ENCODE data around the gene HS3ST5. TPM values are rescaled to one million over a fixed set of nuclear protein-coding genes. Genes with fewer than 3 reads are reported as not detected.

HS3ST5 gene
- total RNA-seq, 1 experiment from 2014 or later = 8.7 TPM

DNA sequence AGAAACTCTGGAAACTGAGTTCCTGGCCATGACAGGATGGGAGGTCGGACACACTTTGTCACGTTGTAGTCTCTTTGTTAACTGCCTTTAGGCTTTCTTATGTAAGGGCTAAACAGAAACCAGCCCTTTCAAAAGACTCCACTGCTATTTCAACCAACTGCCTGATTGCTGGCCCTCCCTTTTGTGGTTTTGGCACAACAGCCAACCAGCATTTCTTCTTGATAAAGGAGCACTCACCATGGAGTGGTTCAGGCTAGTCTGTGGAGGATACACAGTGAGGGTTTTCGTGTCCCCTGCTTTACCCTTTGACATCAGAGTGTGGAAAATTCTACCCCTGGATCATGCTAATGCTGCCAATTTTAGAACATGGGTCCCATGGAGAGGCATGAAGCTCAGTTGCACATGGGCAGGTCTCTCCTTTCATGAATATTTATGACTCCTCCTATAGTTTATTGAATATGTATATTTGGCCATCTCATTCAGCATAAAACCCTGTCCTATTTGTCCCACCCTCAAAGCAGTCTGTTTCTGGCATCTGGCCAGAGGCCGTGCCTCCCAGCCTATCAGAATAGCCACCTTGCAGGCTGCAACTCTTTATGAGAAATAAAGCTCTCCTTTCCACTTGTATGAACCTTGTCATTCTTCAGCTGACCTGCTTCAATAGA, 148.3 kb downstream of the HS3ST5 start:
- H3K9me3 Mint-ChIP-seq = no peaks in the 10 kb centered on the region
- no peaks in the 10 kb centered on the region for H3K27me3 Mint-ChIP-seq (ENCODE audit: low read depth)
- ChIA-PET CTCF (no interaction called here), POLR2A (interaction anchor here (0.7 kb wide), 1 partner anchor 12 kb away, joined by 3 read pairs; no protein-coding TSS in a partner anchor)
- peaks cover 4% of the 10 kb centered on the region; the same call in 1 of the 2 replicates for H3K36me3 Mint-ChIP-seq
- H3K27ac Mint-ChIP-seq = peak overlapping the region; percentile 61
- no peak for DNase-seq (ENCODE audit: low spot score)
- no peak overlapping the region for H3K4me3 Mint-ChIP-seq
- TF ChIP-seq CREM (CRISPR knock-in tag; IDR thresholded peaks at IDR 0.05) = no peak
- no peak for TF ChIP-seq PRRX2 (CRISPR knock-in tag; IDR thresholded peaks at IDR 0.05)
- TF ChIP-seq, protein P1, sequence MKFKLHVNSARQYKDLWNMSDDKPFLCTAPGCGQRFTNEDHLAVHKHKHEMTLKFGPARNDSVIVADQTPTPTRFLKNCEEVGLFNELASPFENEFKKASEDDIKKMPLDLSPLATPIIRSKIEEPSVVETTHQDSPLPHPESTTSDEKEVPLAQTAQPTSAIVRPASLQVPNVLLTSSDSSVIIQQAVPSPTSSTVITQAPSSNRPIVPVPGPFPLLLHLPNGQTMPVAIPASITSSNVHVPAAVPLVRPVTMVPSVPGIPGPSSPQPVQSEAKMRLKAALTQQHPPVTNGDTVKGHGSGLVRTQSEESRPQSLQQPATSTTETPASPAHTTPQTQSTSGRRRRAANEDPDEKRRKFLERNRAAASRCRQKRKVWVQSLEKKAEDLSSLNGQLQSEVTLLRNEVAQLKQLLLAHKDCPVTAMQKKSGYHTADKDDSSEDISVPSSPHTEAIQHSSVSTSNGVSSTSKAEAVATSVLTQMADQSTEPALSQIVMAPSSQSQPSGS (CRISPR knock-in tag; IDR thresholded peaks at IDR 0.05; ENCODE audit: borderline replicate concordance, low read depth) = no peak
- TF ChIP-seq GRHL2 (CRISPR knock-in tag; IDR thresholded peaks at IDR 0.05; ENCODE audit: insufficient replicate concordance, severe bottlenecking) = no peak
- TF ChIP-seq, protein P2, sequence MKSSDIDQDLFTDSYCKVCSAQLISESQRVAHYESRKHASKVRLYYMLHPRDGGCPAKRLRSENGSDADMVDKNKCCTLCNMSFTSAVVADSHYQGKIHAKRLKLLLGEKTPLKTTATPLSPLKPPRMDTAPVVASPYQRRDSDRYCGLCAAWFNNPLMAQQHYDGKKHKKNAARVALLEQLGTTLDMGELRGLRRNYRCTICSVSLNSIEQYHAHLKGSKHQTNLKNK (CRISPR knock-in tag; IDR thresholded peaks at IDR 0.05) = no peak
- TF ChIP-seq ZNF671 (CRISPR knock-in tag; IDR thresholded peaks at IDR 0.05) = no peak
- no peak for TF ChIP-seq EMX1 (CRISPR knock-in tag; IDR thresholded peaks at IDR 0.05)
- TF ChIP-seq NFATC4 (CRISPR knock-in tag; IDR thresholded peaks at IDR 0.05) = no peak
- TF ChIP-seq, protein P3, sequence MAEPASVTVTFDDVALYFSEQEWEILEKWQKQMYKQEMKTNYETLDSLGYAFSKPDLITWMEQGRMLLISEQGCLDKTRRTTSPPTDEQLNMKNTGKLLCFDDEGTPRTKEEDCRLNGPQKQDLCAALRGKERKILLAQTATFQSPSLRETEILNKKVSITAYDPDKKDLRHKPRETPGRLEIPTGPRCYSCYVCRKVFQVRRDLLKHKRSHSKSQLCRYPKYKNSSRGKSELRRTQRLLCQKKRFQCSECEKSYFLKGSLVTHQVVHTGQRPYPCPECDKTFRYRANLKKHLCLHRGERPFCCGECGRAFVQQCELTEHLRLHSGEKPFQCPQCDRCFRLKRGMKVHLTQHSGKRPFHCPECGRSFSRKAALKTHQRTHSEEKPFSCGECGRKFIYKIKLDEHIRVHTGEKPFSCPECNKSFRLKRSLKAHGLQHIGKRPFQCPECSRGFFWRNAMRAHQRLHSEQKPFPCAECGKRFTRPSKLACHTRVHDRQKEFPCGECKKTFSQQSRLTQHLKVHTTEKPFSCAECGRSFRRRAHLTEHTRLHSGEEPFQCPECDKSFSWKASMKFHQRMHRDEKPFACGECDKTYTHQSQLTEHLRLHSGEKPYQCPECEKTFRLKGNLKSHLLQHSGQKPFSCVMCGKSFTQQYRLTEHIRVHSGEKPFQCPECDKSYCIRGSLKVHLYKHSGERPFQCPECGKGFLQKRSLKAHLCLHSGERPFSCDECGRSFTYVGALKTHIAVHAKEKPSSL (CRISPR knock-in tag; conservative IDR thresholded peaks at IDR 0.05) = no peak
- TF ChIP-seq, protein P4, sequence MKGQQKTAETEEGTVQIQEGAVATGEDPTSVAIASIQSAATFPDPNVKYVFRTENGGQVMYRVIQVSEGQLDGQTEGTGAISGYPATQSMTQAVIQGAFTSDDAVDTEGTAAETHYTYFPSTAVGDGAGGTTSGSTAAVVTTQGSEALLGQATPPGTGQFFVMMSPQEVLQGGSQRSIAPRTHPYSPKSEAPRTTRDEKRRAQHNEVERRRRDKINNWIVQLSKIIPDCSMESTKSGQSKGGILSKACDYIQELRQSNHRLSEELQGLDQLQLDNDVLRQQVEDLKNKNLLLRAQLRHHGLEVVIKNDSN (CRISPR knock-in tag; IDR thresholded peaks at IDR 0.05) = no peak
- TF ChIP-seq OVOL2 (CRISPR knock-in tag; IDR thresholded peaks at IDR 0.05; ENCODE audit: borderline replicate concordance) = no peak
- peaks cover 56% of the 10 kb centered on the region for H3K4me1 Mint-ChIP-seq
- ATAC-seq = no peak

DNA sequence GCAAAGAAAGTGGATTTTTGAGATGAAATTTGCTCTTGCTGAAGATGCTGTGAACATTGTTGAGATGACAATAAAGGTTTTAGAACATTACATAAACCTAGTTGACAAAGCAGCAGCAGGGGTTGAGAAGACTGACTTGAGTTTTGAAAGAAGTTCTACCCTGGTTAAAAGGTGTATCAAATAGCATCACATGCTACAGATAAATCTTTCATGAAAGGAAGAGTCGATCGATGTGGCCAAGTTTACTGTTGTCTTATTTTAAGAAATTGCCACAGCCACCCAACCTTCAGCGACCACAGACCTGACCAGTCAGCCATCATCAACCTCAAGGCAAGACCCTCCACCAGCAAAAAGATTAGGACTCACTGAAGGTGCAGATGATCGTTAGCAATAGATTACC, 155.3 kb downstream of the HS3ST5 start:
- CTCF ChIA-PET = no interaction called here
- TF ChIP-seq FOXJ3 (CRISPR knock-in tag; IDR thresholded peaks at IDR 0.05; ENCODE audit: borderline replicate concordance) = no peak
- TF ChIP-seq, protein P5, sequence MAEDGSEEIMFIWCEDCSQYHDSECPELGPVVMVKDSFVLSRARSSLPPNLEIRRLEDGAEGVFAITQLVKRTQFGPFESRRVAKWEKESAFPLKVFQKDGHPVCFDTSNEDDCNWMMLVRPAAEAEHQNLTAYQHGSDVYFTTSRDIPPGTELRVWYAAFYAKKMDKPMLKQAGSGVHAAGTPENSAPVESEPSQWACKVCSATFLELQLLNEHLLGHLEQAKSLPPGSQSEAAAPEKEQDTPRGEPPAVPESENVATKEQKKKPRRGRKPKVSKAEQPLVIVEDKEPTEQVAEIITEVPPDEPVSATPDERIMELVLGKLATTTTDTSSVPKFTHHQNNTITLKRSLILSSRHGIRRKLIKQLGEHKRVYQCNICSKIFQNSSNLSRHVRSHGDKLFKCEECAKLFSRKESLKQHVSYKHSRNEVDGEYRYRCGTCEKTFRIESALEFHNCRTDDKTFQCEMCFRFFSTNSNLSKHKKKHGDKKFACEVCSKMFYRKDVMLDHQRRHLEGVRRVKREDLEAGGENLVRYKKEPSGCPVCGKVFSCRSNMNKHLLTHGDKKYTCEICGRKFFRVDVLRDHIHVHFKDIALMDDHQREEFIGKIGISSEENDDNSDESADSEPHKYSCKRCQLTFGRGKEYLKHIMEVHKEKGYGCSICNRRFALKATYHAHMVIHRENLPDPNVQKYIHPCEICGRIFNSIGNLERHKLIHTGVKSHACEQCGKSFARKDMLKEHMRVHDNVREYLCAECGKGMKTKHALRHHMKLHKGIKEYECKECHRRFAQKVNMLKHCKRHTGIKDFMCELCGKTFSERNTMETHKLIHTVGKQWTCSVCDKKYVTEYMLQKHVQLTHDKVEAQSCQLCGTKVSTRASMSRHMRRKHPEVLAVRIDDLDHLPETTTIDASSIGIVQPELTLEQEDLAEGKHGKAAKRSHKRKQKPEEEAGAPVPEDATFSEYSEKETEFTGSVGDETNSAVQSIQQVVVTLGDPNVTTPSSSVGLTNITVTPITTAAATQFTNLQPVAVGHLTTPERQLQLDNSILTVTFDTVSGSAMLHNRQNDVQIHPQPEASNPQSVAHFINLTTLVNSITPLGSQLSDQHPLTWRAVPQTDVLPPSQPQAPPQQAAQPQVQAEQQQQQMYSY (CRISPR knock-in tag; IDR thresholded peaks at IDR 0.05) = no peak
- TF ChIP-seq NFE2L1 (CRISPR knock-in tag; IDR thresholded peaks at IDR 0.05) = no peak
- TF ChIP-seq ZNF121 (CRISPR knock-in tag; IDR thresholded peaks at IDR 0.05) = no peak
- no peak for TF ChIP-seq CREB1 (CRISPR knock-in tag; IDR thresholded peaks at IDR 0.05)
- no peak for TF ChIP-seq JUN (CRISPR knock-in tag; IDR thresholded peaks at IDR 0.05)
- TF ChIP-seq, protein P6, sequence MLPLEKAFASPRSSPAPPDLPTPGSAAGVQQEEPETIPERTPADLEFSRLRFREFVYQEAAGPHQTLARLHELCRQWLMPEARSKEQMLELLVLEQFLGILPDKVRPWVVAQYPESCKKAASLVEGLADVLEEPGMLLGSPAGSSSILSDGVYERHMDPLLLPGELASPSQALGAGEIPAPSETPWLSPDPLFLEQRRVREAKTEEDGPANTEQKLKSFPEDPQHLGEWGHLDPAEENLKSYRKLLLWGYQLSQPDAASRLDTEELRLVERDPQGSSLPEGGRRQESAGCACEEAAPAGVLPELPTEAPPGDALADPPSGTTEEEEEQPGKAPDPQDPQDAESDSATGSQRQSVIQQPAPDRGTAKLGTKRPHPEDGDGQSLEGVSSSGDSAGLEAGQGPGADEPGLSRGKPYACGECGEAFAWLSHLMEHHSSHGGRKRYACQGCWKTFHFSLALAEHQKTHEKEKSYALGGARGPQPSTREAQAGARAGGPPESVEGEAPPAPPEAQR (CRISPR knock-in tag; IDR thresholded peaks at IDR 0.05) = no peak
- no peak for TF ChIP-seq NR3C1 (CRISPR knock-in tag; conservative IDR thresholded peaks at IDR 0.05; ENCODE audit: low read depth)
- TF ChIP-seq, protein P4 (CRISPR knock-in tag; IDR thresholded peaks at IDR 0.05) = no peak
- peaks cover 17% of the 10 kb centered on the region for H3K36me3 Mint-ChIP-seq
- DNase-seq (ENCODE audit: low spot score) = no peak
- no peak overlapping the region for H3K4me3 Mint-ChIP-seq
- H3K27me3 Mint-ChIP-seq (ENCODE audit: low read depth) = no peaks in the 10 kb centered on the region
- H3K27ac Mint-ChIP-seq = no peak overlapping the region
- ATAC-seq = no peak
- H3K9me3 Mint-ChIP-seq = peaks cover 13% of the 10 kb centered on the region
- H3K4me1 Mint-ChIP-seq = peaks cover 23% of the 10 kb centered on the region
- POLR2A ChIA-PET = no interaction called here

Data from WTC11 (cell line).